ENCODE data around the gene PLCB3.
A peak's percentile ranks its signal among the peaks of the same experiment; 100 is the strongest.

The PLCB3 gene

DNA sequence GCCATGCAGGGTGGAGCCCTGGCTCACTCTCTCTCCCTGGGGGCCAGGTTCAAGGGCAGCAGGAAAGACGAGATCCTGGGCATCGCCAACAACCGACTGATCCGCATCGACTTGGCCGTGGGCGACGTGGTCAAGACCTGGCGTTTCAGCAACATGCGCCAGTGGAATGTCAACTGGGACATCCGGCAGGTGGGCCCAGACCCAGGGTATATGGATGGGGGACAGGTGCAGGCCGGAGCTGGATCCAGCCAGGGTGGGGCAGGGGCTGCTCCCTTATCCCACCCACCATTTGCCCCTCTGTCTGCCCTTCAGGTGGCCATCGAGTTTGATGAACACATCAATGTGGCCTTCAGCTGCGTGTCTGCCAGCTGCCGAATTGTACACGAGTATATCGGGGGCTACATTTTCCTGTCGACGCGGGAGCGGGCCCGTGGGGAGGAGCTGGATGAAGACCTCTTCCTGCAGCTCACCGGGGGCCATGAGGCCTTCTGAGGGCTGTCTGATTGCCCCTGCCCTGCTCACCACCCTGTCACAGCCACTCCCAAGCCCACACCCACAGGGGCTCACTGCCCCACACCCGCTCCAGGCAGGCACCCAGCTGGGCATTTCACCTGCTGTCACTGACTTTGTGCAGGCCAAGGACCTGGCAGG is 28.2 kb upstream of the PLCB3 start:
- DNase-seq: no peak

DNA sequence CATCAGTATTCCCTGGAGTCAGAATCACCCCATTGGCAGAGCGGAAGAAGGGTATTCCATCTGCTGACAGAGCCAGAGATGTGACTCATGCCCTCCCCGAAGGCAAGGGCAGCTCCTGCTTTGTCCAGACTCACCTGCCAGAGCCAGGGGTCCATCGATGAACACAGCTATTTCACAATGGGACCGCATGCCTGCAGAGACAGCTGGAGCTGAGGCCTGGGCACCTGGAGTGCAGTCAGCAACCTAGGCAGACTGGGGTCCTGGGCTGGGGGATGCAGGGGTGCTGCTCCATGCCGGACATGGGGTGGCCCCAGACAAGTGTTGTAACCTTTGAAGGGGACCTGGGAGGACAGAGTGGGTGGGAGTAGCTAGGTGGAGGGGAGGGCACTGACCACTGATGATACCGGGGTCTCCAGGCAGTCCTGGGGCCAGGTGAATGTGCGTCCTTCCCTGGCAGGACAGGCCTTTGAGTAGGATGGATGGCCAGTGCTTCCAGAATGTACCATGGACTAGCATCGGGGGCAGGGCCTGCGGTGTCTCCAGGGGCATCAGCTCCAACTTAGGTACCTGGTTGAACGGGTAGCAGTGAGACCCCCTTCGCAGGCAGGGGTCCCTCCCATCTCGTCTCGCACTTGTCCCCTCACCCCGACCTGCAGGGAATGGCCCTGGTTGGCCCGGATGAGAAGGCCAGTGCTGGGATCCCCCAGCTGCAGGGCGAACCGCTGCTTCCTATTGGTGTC is 27.0 kb upstream of the PLCB3 start:
- DNase-seq: no peak

- DNase-seq: no peak
Measured at GRCh38 chr11:64224891-64225607, 26.3 kb upstream of the PLCB3 start.

DNA sequence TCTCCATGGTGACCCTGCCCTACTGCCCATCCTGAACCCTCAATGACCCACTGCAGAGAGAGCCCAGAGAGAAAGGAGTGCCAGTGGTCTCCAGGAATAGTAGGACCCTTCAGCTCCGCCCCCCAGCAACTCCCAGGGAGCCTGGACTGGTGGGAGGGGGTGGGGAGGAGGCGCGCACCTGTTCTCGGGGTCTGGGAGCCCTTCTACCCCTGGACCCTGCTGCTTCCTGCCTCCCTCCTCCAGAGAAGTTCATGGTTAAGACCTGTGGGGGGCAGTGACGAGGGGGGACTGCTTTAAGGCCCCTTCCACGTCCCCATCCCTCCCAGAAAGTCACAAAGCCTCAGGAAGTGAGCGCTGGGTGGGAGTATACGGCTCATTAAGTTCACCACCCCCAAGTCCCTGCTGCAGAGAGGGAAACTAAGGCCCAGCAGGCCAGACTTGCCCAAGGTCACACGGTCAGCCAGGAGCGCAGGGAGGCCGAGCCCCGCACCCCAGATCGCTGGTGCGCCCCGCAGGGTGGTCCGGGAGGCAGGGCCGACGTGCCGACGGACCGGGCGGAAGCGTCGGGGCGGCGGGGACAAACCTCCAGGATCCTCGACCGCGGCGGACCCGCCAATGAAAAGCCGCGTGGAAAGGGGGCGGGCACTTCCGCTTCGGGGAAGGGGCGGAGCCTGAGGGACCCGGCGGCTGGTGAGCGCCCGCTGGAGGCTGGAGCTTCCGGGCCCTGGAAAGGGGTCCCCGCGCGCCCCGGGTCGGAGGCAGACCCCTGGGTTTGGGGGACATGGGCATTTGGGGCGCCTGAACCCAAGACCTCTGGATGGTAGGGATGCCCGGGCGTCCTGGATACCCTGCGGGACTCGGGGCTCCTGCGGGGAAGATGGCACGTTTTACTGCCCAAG is 25.5 kb upstream of the PLCB3 start, which contains the start of the genes NUDT22 and TRPT1:
NUDT22 (plus strand) TSS at position 667 of the 899 bp plus-strand sequence. CDS start 379 bp downstream, outside the sequence.
TRPT1 (minus strand) TSS at position 579 of the 899 bp plus-strand sequence; CDS start at position 253, 326 bp downstream.
- DNase-seq: peak; percentile 85 to 88

GRCh38 chr11:64226507-64227051 is 24.8 kb upstream of the PLCB3 start:
- peak in 1 of 2 experiments; percentile 30 for DNase-seq

DNA sequence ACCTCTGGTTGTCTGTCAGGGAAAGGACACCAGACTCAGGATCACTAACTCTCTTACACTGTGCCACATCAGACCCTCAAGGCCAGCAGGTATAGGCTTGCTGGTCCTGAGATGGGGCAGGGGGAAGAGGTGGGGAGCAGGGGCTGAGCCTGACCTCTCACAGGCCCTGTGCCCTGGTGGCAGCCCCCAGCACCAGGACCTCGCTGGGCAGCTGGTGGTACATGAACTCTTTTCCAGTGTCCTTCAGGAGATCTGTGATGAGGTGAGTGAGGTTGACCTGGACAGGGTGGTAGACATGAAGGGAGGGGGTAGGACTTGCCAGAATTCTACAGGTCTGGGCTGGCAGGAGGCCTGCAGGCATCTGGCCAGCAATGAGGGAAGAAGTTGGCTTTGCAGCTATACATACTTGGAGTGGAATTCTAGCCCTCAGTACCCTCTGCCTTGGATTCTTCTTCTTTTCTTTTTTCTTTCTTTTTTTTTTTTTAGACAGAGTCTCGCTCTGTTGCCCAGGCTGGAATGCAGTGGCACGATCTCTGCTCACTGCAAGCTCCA is 23.8 kb upstream of the PLCB3 start:
- no peak for DNase-seq

DNA sequence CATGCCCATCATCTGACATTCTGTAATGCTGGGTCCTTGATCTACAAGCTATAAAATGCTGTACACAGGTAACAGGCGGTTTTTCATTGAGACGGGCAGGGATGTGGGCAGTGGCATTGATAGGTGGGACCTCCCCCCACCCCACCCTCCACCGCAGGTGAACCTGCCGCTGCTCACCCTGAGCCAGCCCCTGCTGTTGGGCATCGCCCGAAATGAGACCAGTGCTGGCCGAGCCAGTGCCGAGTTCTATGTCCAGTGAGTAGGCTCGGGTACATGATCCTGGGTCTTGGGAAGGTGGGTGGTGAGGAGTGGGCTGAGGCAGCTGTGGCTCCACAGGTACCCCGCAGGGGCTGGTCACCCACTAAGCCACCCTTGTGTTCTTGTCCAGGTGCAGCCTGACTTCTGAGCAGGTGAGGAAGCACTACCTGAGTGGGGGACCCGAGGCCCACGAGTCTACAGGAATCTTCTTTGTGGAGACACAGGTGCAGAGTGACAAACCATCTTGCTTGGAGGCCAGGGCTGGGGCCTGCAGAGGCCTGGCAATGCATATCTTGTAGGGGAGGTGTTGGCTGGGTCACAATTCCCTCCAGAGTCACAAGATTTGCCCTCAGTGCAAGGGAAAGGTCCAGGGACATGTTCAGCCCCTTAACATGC is 22.1 kb upstream of the PLCB3 start:
- no peak for DNase-seq

GRCh38 chr11:64229744-64230170 is 21.6 kb upstream of the PLCB3 start:
- no peak for DNase-seq

- DNase-seq: peak; percentile 77 to 79
Measured at GRCh38 chr11:64230171-64230984, 21.0 kb upstream of the PLCB3 start, which contains the start of gene DNAJC4. DNAJC4 (plus strand) TSS chr11:64230548; CDS start chr11:64230855, 307 bp downstream.

GRCh38 chr11:64230985-64231365 is 20.4 kb upstream of the PLCB3 start:
- DNase-seq: no peak

- no peak for DNase-seq
Measured at GRCh38 chr11:64231546-64231945, 19.8 kb upstream of the PLCB3 start.

DNA sequence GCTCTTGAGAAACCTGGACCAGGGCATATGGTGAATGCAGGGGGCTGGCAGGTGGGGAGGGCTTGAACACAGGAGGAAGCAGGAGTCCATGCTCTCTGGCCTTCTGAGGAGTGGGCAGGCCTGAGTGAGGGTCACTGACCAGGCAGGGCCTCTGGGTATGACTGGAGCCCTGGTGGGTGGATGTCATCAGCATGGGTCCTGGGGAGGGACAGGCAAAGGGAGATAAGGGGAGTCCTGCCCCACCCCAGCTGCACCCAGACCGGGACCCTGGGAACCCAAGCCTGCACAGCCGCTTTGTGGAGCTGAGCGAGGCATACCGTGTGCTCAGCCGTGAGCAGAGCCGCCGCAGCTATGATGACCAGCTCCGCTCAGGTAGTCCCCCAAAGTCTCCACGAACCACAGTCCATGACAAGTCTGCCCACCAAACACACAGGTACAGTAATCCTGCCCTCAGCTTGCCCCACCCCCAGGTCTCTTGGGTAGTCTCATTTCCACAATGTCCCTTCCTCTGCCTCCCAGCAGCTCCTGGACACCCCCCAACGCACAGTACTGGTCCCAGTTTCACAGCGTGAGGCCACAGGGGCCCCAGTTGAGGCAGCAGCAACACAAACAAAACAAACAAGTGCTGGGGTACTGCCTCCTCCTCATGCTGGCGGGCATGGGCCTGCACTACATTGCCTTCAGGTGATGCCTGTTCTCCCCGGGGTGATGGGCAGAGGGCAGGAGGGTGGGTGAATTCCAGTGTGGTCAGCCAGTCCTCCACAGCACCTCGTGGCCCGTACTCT is 19.0 kb upstream of the PLCB3 start:
- DNase-seq: no peak

DNA sequence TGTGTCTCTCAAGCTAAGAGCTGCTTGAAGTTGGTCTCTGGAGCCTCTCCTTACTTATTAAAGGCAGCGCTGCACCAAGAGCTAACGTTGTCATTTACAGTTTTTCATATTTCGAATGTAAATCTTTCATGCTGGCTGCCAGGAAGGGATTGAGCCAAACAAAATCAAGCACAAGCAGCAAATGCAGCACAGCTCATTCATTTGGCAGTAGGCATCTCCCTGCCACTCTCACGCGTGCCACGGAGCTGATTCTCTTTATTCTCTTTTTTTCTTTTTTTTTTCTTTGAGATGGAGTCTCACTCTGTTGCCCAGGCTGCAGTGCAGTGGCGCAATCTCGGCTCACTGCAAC is 18.4 kb upstream of the PLCB3 start:
- no peak for DNase-seq

DNA sequence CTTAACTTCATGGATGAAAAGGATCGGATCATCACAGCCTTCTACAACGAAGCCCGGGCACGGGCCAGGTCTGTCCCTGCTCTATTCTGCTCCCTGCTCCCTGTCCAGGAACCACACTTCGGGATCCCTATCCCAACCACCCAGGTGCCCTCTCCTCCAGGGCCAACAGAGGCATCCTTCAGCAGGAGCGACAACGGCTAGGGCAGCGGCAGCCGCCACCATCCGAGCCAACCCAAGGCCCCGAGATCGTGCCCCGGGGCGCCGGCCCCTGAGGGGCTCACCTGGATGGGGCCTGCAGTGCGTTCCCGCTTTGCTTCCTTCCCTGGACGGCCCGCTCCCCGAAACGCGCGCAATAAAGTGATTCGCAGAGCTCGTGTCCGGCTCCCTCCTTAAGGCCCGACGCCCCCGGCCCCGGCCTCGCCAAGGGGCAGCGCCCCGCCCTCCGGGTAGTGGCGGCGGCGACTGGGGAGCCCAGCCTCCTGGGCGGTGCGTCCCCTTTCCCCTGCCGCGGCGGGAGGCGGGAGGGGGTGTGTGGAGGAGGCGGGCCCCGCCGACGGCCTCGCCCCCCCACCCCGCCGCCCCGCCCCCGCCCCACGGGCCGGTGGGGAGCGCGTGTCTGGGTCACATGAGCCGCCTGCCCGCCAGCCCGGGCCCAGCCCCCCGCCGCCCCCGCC is 17.3 kb upstream of the PLCB3 start, which contains the start of gene VEGFB:
VEGFB (plus strand) TSS at position 672 of the 674 bp plus-strand sequence. CDS start 250 bp downstream, outside the sequence.
- DNase-seq: peak; percentile 56 to 61

GRCh38 chr11:64234647-64235379 is 16.5 kb upstream of the PLCB3 start:
- DNase-seq: peak in 1 of 2 experiments; percentile 25

GRCh38 chr11:64235437-64236161 is 15.7 kb upstream of the PLCB3 start:
- no peak for DNase-seq

GRCh38 chr11:64237484-64237951 is 13.8 kb upstream of the PLCB3 start:
- DNase-seq: no peak

All from activated CD4-positive, alpha-beta T cell treated with anti-CD3 and anti-CD28 coated beads, Interleukin-2, amount 50 U/mL, for 4 hours (primary cell).